Hepatocyte (in vitro differentiated cells): Measurements from ENCODE around the gene PTPN6.

Source experiments
- EZH2 ChIP-seq: fragments of 200-600 bp; sonication (generic); IDR thresholded peaks from 2 replicates; pipeline ENCODE4 v1.6.1; 2016; ENCODE audit warnings: antibody characterized with exemption, mild to moderate bottlenecking, borderline replicate concordance
- EZH2phosphoT487 ChIP-seq: fragments of 200-600 bp; sonication (generic); IDR thresholded peaks from one replicate; pipeline ENCODE4 v1.6.1; 2018; ENCODE audit warnings: antibody characterized with exemption, mild to moderate bottlenecking, low read depth, moderate library complexity; ENCODE audit not compliant: unreplicated experiment, severe bottlenecking
- TF ChIP-seq, protein P1 (sequence below): fragments of 200-600 bp; sonication (generic); IDR thresholded peaks from 2 replicates; pipeline ENCODE4 v1.5.1; 2016; ENCODE audit warnings: antibody characterized with exemption, mild to moderate bottlenecking; ENCODE audit not compliant: poor library complexity

GRCh38 chr12:6952121-6952862 lies 1.1 kb downstream of the PTPN6 start:
- TF ChIP-seq, protein P1, sequence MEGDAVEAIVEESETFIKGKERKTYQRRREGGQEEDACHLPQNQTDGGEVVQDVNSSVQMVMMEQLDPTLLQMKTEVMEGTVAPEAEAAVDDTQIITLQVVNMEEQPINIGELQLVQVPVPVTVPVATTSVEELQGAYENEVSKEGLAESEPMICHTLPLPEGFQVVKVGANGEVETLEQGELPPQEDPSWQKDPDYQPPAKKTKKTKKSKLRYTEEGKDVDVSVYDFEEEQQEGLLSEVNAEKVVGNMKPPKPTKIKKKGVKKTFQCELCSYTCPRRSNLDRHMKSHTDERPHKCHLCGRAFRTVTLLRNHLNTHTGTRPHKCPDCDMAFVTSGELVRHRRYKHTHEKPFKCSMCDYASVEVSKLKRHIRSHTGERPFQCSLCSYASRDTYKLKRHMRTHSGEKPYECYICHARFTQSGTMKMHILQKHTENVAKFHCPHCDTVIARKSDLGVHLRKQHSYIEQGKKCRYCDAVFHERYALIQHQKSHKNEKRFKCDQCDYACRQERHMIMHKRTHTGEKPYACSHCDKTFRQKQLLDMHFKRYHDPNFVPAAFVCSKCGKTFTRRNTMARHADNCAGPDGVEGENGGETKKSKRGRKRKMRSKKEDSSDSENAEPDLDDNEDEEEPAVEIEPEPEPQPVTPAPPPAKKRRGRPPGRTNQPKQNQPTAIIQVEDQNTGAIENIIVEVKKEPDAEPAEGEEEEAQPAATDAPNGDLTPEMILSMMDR, result no peak
- TF ChIP-seq EZH2 (no peak), EZH2phosphoT487 (no peak)
